Measurements from ENCODE around the gene FBLN1.

GRCh38 chr22:45547016-45547345, 44.3 kb downstream of the FBLN1 start:
- TF ChIP-seq MAX (CRISPR knock-in tag; IDR thresholded peaks at IDR 0.05) (no peak), MYBL2 (CRISPR knock-in tag; IDR thresholded peaks at IDR 0.05) (no peak), CREB1 (CRISPR knock-in tag; IDR thresholded peaks at IDR 0.05) (no peak), SP1 (CRISPR knock-in tag; conservative IDR thresholded peaks at IDR 0.05) (no peak), STAT6 (CRISPR knock-in tag; conservative IDR thresholded peaks at IDR 0.05; ENCODE audit: low read depth) (no peak), CTCF (IDR thresholded peaks at IDR 0.05) (no peak), ZNF232 (CRISPR knock-in tag; IDR thresholded peaks at IDR 0.05) (no peak), MXD4 (CRISPR knock-in tag; IDR thresholded peaks at IDR 0.05; ENCODE audit: borderline replicate concordance) (no peak)
